SK-N-SH (cell line): ENCODE data around the gene CGN.

Experiments
- CTCF ChIP-seq: fragments of 200-600 bp; sonication (generic); IDR thresholded peaks from 2 replicates; pipeline ENCODE4 v1.6.1; 2017; ENCODE audit warnings: antibody characterized with exemption, mild to moderate bottlenecking, moderate library complexity
- EP300 ChIP-seq, 2 experiments: IDR thresholded peaks; 2 replicates each; pipeline versions ENCODE4 v1.4.0 to v1.6.1; 2012; ENCODE audit warnings: borderline replicate concordance in 1 of 2, low read depth in 1 of 2, low read length in 1 of 2
- FOSL2 ChIP-seq: IDR thresholded peaks from 2 replicates; pipeline ENCODE4 v1.4.0; 2012; ENCODE audit warnings: low read depth, mild to moderate bottlenecking, moderate library complexity, borderline replicate concordance
- FOXM1 ChIP-seq: IDR thresholded peaks from 2 replicates; pipeline ENCODE4 v1.4.0; 2012; ENCODE audit warnings: low read depth, mild to moderate bottlenecking
- MEF2A ChIP-seq: IDR thresholded peaks from 2 replicates; pipeline ENCODE4 v1.4.0; 2012; ENCODE audit warnings: low read depth, borderline replicate concordance
- POLR2AphosphoS5 ChIP-seq: IDR thresholded peaks from 2 replicates; pipeline ENCODE4 v1.6.1; 2012; ENCODE audit warnings: low read depth, low read length
- RAD21 ChIP-seq: IDR thresholded peaks from 2 replicates; pipeline ENCODE4 v1.6.1; 2012; ENCODE audit warnings: mild to moderate bottlenecking, low read length
- REST ChIP-seq: IDR thresholded peaks from 2 replicates; pipeline ENCODE4 v1.6.1; 2012; ENCODE audit warnings: mild to moderate bottlenecking, low read depth, low read length, moderate library complexity
- RXRA ChIP-seq: IDR thresholded peaks from 2 replicates; pipeline ENCODE4 v1.4.0; 2012; ENCODE audit warnings: low read depth, mild to moderate bottlenecking, borderline replicate concordance
- USF1 ChIP-seq: IDR thresholded peaks from 2 replicates; pipeline ENCODE4 v1.4.0; 2012; ENCODE audit warnings: low read depth, borderline replicate concordance
- TF ChIP-seq, protein P1 (sequence below): fragments of 150-350 bp; IDR thresholded peaks from 2 replicates; pipeline ENCODE4 v1.6.1; 2017; ENCODE audit warnings: antibody characterized with exemption, low read length, low read depth, borderline replicate concordance
- TF ChIP-seq, protein P2 (sequence below): fragments of 150-350 bp; IDR thresholded peaks from 2 replicates; pipeline ENCODE4 v1.6.1; 2016; ENCODE audit warnings: mild to moderate bottlenecking, low read depth, low read length
- TF ChIP-seq, protein P3 (sequence below): IDR thresholded peaks from 2 replicates; pipeline ENCODE4; 2012

DNA sequence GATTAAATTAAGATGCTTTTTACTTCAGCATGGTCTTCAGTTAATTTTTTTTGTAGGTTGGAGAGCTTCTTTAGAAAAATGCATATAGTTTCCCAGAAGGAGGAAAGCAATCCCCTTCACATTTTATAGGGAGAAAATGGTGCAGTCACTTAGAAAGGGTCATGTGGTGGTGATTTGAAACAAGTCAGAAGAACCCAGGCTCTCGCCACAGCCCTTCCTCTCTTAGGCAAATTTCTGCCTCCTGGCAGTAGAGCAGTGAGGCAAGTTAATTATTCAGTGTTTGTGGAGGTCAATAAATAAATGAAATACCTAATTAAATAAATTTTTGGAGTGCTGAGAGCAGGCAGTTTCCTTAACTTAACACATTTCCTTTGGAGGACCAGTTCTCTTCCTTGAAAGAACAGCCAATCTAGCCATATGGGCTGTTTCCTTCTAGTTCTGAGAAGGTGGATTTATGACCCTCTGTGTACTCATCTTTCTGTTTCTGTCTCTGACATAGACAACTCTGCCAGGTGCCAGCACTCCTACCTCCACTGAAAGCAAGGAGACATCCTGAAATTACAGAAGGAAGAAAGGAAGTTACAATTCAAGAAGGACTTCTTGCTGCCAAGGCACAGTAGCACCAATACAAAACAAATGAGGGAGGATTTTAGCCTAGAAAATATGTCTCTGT is 32.9 kb upstream of the CGN start:
- TF ChIP-seq CTCF (no peak), MEF2A (no peak), REST (no peak), EP300 (IDR thresholded peaks at IDR 0.05; ENCODE audit: borderline replicate concordance in 1 of 2, low read depth in 1 of 2, low read length in 1 of 2) (no peak), FOSL2 (no peak), RAD21 (no peak), POLR2AphosphoS5 (no peak), FOXM1 (no peak), USF1 (no peak), RXRA (no peak)
- TF ChIP-seq, protein P1, sequence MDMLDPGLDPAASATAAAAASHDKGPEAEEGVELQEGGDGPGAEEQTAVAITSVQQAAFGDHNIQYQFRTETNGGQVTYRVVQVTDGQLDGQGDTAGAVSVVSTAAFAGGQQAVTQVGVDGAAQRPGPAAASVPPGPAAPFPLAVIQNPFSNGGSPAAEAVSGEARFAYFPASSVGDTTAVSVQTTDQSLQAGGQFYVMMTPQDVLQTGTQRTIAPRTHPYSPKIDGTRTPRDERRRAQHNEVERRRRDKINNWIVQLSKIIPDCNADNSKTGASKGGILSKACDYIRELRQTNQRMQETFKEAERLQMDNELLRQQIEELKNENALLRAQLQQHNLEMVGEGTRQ, result no peak
- TF ChIP-seq, protein P2, sequence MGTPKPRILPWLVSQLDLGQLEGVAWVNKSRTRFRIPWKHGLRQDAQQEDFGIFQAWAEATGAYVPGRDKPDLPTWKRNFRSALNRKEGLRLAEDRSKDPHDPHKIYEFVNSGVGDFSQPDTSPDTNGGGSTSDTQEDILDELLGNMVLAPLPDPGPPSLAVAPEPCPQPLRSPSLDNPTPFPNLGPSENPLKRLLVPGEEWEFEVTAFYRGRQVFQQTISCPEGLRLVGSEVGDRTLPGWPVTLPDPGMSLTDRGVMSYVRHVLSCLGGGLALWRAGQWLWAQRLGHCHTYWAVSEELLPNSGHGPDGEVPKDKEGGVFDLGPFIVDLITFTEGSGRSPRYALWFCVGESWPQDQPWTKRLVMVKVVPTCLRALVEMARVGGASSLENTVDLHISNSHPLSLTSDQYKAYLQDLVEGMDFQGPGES, result no peak
- TF ChIP-seq, protein P3, sequence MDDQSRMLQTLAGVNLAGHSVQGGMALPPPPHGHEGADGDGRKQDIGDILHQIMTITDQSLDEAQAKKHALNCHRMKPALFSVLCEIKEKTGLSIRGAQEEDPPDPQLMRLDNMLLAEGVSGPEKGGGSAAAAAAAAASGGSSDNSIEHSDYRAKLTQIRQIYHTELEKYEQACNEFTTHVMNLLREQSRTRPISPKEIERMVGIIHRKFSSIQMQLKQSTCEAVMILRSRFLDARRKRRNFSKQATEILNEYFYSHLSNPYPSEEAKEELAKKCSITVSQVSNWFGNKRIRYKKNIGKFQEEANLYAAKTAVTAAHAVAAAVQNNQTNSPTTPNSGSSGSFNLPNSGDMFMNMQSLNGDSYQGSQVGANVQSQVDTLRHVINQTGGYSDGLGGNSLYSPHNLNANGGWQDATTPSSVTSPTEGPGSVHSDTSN, result no peak
